Measurements from ENCODE around the gene MLXIPL.
"Not testable (repeated sequence)": the region's sequence is repeated elsewhere in the genome, so short reads cannot be mapped to it uniquely, and the experiment has no call there.

Gene MLXIPL

DNA sequence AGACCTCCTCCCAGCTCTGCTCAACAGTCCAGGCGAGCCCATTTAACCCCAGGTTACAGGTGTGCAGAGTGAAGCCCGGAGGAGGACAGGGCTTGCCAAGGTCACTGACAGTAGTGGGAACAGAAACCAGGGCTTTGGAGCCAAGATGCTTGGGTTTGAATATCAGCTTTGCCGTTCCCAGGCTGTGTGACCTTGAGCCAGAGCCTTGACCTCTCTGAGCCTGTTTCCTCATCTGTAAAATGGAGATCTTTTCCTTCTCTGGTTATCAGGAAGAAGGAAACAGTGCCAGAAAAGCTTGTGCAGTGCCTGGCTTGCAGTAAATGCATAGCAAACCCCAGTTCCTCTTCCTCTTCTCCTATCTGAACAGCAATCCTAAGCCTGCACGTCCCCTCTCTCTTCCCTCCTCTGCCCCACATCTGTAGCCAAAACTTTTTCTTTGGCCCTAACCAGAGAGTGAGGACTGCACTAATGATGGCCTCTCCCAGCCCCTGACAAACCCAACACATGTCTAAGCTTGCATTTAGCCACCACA lies 21.4 kb upstream of the MLXIPL start:
- no peak for DNase-seq

GRCh38 chr7:73644688-73645286 lies 20.5 kb upstream of the MLXIPL start:
- no peak for DNase-seq

GRCh38 chr7:73642834-73643233 lies 18.5 kb upstream of the MLXIPL start:
- no peak for DNase-seq

DNA sequence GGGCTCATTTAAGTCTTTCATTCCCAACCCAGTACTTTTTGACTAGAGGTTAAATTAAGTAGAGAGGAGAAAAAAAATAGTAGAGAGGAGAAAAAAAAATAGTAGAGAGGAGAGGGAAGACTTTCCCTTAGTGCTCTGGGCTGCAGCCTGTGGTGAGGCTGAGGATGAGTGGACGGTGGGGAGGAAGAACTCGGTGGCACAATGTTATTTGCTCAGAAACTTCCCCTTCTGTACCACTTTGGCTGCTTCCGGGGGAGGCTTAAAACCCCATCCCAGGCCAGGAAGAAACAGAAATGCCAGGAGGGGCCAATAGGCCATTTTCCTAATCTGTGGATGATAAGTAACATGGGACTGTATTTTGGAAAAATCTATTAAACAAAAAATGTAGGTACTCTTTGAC lies 14.6 kb upstream of the MLXIPL start:
- DNase-seq = no peak

DNA sequence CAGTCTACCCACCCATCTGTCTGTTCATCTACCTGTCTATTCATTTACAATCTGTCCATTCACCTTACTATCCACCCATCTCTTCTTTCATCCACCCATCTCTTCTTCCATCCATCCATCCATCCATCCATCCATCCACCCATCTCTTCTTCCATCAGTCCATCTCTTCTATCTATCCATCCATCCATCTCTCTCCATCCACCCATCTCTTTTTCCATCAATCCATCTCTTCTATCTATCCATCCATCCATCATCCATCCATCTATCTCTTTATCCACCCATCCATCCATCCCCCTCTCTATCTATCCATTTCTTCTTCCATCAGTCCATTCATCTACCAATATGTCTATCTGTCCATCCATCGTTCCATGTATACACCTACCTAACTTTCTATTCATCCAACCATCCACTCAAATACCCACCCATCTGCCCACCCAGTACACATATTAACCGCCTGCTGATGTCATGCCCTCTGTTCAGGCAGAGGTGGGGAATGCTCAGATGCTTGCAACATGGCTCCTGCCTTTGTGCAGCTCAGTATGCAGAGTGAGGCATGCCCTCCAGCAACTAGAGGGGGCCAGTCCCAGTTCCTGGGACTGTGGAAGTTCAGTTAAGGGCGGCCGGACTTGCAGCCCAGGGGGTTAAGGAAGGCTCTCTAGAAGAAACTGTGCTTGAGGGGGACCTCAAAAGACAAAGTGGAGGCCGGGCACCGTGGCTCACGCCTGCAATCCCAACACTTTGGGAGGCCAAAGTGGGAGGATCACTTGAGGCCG lies 11.3 kb upstream of the MLXIPL start:
- no peak for DNase-seq

DNA sequence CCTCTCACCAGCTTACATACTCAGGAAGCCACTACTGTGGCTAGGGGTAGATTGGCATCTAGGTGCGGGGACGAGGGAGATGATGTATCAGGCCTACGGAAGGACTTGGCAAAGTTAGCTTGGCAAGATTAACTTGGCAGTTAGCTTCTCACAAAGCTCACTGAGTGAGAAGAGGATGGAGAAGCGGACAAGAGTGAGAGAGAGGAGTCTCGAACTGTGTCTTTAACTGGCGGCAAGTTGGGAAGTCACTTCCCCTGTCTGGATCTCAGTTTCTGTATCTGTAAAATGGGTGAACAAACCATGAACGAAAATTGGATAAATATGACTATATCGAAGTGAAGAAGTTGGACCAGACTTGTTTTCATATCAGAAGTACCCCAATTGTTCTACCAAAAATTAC lies 9.5 kb upstream of the MLXIPL start:
- no peak for DNase-seq

- DNase-seq = no peak
These were observed 9.0 kb upstream of the MLXIPL start for GRCh38 chr7:73633323-73633722.

GRCh38 chr7:73631558-73631957 lies 7.2 kb upstream of the MLXIPL start:
- no peak for DNase-seq

DNA sequence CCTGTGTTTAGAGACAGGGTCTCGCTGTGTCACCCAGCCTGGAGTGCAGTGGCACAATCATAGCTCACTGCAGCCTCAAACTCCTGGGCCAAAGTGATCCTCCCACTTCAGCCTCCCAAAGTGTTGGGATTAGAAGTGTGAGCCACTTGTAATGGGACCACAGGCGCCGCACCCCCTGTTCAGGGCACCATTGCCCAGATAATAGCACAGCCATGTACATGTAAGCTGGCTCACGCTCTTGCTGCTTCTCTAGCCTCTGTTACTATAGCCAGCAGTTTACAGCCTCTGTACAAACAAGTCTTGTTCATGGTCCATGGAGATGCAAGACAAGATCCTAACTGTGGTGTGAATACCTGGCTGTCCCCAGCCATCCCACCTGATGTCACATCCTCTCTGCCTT lies 4.2 kb upstream of the MLXIPL start:
- no peak for DNase-seq

DNA sequence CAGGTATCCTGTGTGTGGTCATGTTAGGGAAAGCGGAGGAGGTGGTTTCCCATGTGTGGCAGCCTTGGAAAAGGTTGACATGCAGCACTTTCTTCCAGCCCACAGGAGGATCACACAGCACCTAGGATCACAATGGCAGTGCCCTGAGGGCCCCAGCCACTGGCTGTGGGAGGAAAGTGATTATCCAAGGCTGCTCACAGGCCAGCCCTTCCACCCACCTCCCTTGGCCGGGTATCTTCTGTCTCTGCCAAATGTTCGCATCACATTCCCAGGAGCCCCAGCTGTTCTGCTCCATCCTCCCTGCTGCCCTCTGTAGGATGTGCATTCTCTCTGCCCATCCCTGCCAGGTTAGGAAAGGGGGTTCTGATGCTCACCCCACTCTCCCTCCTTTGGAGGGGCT lies 2.5 kb upstream of the MLXIPL start:
- DNase-seq = no peak

DNA sequence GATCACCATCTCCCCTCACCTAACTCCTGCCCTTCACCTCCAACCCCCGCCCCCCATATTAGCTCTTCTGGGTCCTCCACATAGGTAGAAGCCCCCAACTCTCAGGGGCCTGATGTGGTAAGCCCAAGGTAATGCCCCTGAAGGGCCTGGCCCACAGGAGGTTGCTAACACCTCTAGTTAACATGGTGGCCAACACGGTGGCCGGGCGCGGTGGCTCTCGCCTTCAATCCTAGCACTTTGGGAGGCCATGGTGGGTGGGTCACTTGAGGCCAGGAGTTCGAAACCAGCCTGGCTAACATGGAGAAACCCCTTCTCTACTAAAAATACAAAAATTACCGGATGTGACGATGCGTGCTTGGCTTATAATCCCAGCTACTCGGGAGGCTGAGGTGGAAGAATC lies 954 bp upstream of the MLXIPL start:
- DNase-seq = no peak

- no peak for DNase-seq
These were observed 313 bp upstream of the MLXIPL start for GRCh38 chr7:73624669-73625001.

DNA sequence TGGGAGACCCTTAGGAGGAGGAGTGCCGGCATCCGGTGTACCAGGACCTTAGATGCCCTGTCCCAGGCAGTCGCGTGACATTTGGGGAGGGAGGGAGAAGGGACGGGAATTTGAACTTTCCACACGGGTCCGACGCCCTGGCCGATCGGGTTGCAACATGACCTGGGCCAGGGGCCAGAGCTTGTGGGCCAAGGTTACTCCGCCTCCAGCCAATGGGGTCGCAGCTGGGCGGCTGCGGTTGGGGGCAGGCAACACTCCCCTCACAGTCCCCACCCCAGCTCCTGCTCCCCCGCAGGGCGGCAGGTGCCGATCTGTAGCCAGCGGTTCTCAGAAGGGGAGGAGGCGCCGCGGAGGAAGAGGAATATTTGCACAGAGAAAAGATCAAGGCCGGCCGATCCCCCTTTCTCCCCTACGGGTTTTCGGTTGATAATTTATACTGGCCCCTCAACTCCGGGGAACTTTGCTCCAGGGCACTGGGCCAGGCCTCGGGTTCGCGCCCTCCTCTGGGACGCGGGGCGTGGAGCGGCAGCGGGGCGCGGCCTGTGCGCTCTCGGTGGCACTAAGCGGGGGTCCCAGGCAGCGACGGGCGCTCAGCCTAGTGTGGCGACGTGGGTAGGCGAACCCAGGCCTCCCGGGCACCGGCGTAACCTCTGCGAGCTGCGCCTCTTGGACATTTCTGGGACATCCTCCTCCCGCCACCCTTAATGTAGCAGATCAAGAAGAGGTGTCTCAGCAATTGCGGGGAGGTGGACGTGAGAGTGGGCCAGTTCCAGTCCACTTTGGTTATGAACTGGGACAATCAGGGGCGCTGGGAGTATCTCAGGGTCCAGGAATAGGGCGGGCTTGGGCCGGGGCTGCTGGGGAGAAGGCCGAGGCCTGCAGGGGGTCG lies 1.2 kb downstream of the MLXIPL start:
- DNase-seq = no peak

- no peak for DNase-seq
These were observed 1.8 kb downstream of the MLXIPL start for GRCh38 chr7:73622527-73622908.

DNA sequence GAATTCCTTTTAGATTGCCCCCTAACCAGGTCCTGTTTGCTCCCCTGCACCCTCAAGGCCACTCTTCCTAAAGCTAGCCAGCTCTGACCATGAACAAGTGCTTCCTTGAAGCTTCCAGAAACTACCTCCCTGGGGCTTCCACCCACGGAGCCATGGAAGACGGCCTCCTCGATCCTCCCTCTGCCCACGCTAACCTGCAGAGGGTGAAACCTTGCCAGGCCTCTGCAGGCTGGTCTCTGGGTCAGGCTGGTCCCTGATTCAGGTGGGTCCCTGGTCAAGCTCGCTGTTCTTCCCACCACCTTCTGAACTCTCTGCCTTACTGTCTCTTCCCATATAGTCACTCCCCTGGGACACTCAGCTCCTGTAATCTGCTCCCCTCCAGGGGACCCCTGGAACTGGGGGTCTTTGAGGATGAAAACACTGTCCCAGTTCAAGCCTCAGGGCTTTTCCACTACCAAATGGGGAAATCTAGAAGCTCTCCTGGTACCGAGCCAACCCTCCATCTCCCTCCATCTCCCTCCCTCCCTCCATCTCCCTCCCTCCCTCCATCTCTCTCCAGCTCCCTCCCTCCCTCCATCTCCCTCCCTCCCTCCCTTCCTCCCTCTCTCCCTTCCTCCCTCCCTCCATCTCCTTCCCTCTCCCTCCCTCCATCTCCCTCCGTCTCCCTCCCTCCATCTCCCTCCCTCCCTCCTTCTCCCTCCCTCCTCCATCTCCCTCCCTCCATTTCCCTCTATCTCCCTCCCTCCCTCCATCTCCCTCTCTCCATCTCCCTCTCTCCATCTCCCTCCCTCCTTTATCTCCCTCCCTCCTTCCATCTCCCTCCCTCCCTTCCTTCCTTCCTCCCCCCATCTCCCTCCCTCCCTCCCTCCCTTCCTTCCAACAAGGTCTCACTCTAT lies 2.9 kb downstream of the MLXIPL start:
- no peak for DNase-seq

- not testable (repeated sequence) for DNase-seq
These were observed 4.9 kb downstream of the MLXIPL start for GRCh38 chr7:73619394-73619793.

- no peak for DNase-seq
These were observed 5.8 kb downstream of the MLXIPL start for GRCh38 chr7:73618538-73618937.

- not testable (repeated sequence) for DNase-seq
These were observed 6.8 kb downstream of the MLXIPL start for GRCh38 chr7:73617520-73617919.

- DNase-seq = no peak
These were observed 8.4 kb downstream of the MLXIPL start for GRCh38 chr7:73615886-73616285.

- not testable (repeated sequence) for DNase-seq
These were observed 9.4 kb downstream of the MLXIPL start for GRCh38 chr7:73614937-73615336.

GRCh38 chr7:73613954-73614735 lies 10.2 kb downstream of the MLXIPL start:
- DNase-seq = no peak

Data from effector CD4-positive, alpha-beta T cell (primary cell).